HG02973 (cell line): ENCODE data around the gene CASS4.
A peak's percentile ranks its signal among the peaks of the same experiment; 100 is the strongest.

Experiments
- ATAC-seq: cut with Tn5 transposase; IDR thresholded peaks from one replicate; pipeline ENCODE4 v1.9.1; 2021; ENCODE audit warnings: moderate library complexity; ENCODE audit not compliant: unreplicated experiment

CASS4 gene

GRCh38 chr20:56422076-56422823, 10.2 kb downstream of the CASS4 start:
- no peak for ATAC-seq

- no peak for ATAC-seq
Measured at GRCh38 chr20:56422824-56423189, 10.7 kb downstream of the CASS4 start.

- no peak for ATAC-seq
Measured at GRCh38 chr20:56423211-56423610, 11.2 kb downstream of the CASS4 start.

- no peak for ATAC-seq
Measured at GRCh38 chr20:56423886-56424285, 11.8 kb downstream of the CASS4 start.

GRCh38 chr20:56424931-56425330, 12.9 kb downstream of the CASS4 start:
- ATAC-seq = no peak

GRCh38 chr20:56426026-56426425, 14.0 kb downstream of the CASS4 start:
- ATAC-seq = no peak

GRCh38 chr20:56426926-56427325, 14.9 kb downstream of the CASS4 start:
- ATAC-seq = no peak

GRCh38 chr20:56427797-56428196, 15.7 kb downstream of the CASS4 start:
- ATAC-seq = no peak

- ATAC-seq = no peak
Measured at GRCh38 chr20:56428410-56428809, 16.4 kb downstream of the CASS4 start.

- no peak for ATAC-seq
Measured at GRCh38 chr20:56428881-56429280, 16.8 kb downstream of the CASS4 start.

GRCh38 chr20:56429502-56429901, 17.4 kb downstream of the CASS4 start:
- no peak for ATAC-seq

GRCh38 chr20:56429941-56430340, 17.9 kb downstream of the CASS4 start:
- no peak for ATAC-seq

GRCh38 chr20:56430461-56430860, 18.4 kb downstream of the CASS4 start:
- no peak for ATAC-seq

- ATAC-seq = no peak
Measured at GRCh38 chr20:56430957-56431356, 18.9 kb downstream of the CASS4 start.

- no peak for ATAC-seq
Measured at GRCh38 chr20:56431471-56431870, 19.4 kb downstream of the CASS4 start.

- no peak for ATAC-seq
Measured at GRCh38 chr20:56433221-56433879, 21.3 kb downstream of the CASS4 start.

GRCh38 chr20:56433880-56434255, 21.8 kb downstream of the CASS4 start:
- no peak for ATAC-seq

GRCh38 chr20:56437196-56437960, 25.3 kb downstream of the CASS4 start:
- no peak for ATAC-seq

- no peak for ATAC-seq
Measured at GRCh38 chr20:56438284-56438683, 26.2 kb downstream of the CASS4 start.

GRCh38 chr20:56439771-56440291, 27.8 kb downstream of the CASS4 start:
- no peak for ATAC-seq

GRCh38 chr20:56440346-56441007, 28.4 kb downstream of the CASS4 start:
- ATAC-seq = peak; percentile 41
